Smooth muscle cell (in vitro differentiated cells): ENCODE measurements around the gene ADCY10. TPM values are rescaled to one million over a fixed set of nuclear protein-coding genes. Genes with fewer than 3 reads are reported as not detected.

Source experiments
- DNase-seq: peaks from one replicate; lab custom pipeline; 2025; ENCODE audit not compliant: unreplicated experiment; lab: John Stamatoyannopoulos, UW
- H2AFZ ChIP-seq: fragments of 200-600 bp; sonication (generic); 2 replicates; pipeline ENCODE4 v1.6.0; 2016; ENCODE audit warnings: antibody characterized with exemption, low read depth, mild to moderate bottlenecking
- H3F3A ChIP-seq: fragments of 200-600 bp; sonication (generic); 2 replicates; pipeline ENCODE4 v1.6.0; 2017; ENCODE audit warnings: antibody characterized with exemption, low read depth
- H3K27ac ChIP-seq: fragments of 200-600 bp; sonication (generic); 2 replicates; pipeline ENCODE4 v1.5.1; 2016; ENCODE audit warnings: low read depth, mild to moderate bottlenecking
- H3K27me3 ChIP-seq: fragments of 200-600 bp; sonication (generic); 2 replicates; pipeline ENCODE4 v1.6.1; 2016; ENCODE audit warnings: low read depth, mild to moderate bottlenecking
- H3K36me3 ChIP-seq: fragments of 200-600 bp; sonication (generic); 2 replicates; pipeline ENCODE4 v1.5.1; 2016; ENCODE audit warnings: low read depth
- H3K4me1 ChIP-seq: fragments of 200-600 bp; sonication (generic); 2 replicates; pipeline ENCODE4 v1.5.1; 2016; ENCODE audit warnings: low read depth
- H3K4me2 ChIP-seq: fragments of 200-600 bp; sonication (generic); 2 replicates; pipeline ENCODE4 v1.6.0; 2016; ENCODE audit warnings: mild to moderate bottlenecking
- H3K4me3 ChIP-seq: fragments of 200-600 bp; sonication (generic); 2 replicates; pipeline ENCODE4 v1.5.1; 2016; ENCODE audit warnings: mild to moderate bottlenecking
- H3K79me2 ChIP-seq: fragments of 200-600 bp; sonication (generic); 2 replicates; pipeline ENCODE4 v1.6.0; 2016; ENCODE audit warnings: low read depth, mild to moderate bottlenecking
- H3K9ac ChIP-seq: fragments of 200-600 bp; sonication (generic); 2 replicates; pipeline ENCODE4 v1.6.0; 2016; ENCODE audit warnings: low read depth
- H3K9me3 ChIP-seq: fragments of 200-600 bp; sonication (generic); replicated peaks from 2 replicates; pipeline ENCODE4 v1.5.1; 2016; ENCODE audit warnings: low read depth
- H4K20me1 ChIP-seq: fragments of 200-600 bp; sonication (generic); 2 replicates; pipeline ENCODE4 v1.6.0; 2016; ENCODE audit warnings: low read depth
- CTCF ChIP-seq: fragments of 200-600 bp; sonication (generic); IDR thresholded peaks from 2 replicates; pipeline ENCODE4 v1.5.1; 2017; ENCODE audit warnings: borderline replicate concordance, mild to moderate bottlenecking, antibody characterized with exemption; ENCODE audit not compliant: insufficient read depth, poor library complexity, severe bottlenecking
- WGBS: methylation state at CpG from one replicate; pipeline ENCODE4 v1.1.7; 2016; ENCODE audit warnings: low lambda C conversion rate; 5-methylcytosine and 5-hydroxymethylcytosine counted together
- polyA plus RNA-seq: library from polyadenylated mRNA; unstranded; fragments of >200 nt; fragmentation: Nextera tagmentation; extraction: Ambion mirVana; gene quantifications from 2 replicates; pipeline ENCODE4 v1.2.1, GENCODE V29; 2016
- total RNA-seq: library from RNA; depleted of rRNA; stranded (reverse); fragments of >200 nt; gene quantifications from 2 replicates; pipeline ENCODE4 v1.2.3, GENCODE V29; 2014

The ADCY10 gene
- total and polyA plus RNA-seq, 2 experiments from 2014 or later = not detected

- TF ChIP-seq CTCF = no peak
- H3K36me3 ChIP-seq = peaks cover 5% of the 10 kb centered on the region
- H3K27me3 ChIP-seq = no peaks in the 10 kb centered on the region
- H3K9me3 ChIP-seq = no peaks in the 10 kb centered on the region
- no peak overlapping the region for H3K9ac ChIP-seq
- H3K4me3 ChIP-seq = no peak overlapping the region
- no peak overlapping the region for H3K4me2 ChIP-seq
- H3F3A ChIP-seq = peaks cover 42% of the 10 kb centered on the region
- peaks cover 9% of the 10 kb centered on the region for H4K20me1 ChIP-seq
- no peaks in the 10 kb centered on the region for H3K79me2 ChIP-seq
- 91% methylated on average over 1 of the region's 1 CpG for WGBS
- no peak overlapping the region for H2AFZ ChIP-seq
- DNase-seq = no peak
- H3K4me1 ChIP-seq = peaks cover 18% of the 10 kb centered on the region
- H3K27ac ChIP-seq = no peak overlapping the region
Measured at GRCh38 chr1:167794043-167794442, 119.9 kb downstream of the ADCY10 start.

GRCh38 chr1:167792188-167792565 is 121.8 kb downstream of the ADCY10 start:
- Histone ChIP-seq H3K27me3 (no peaks in the 10 kb centered on the region), H3K9ac (no peak overlapping the region), H2AFZ (no peak overlapping the region), H3K4me3 (no peak overlapping the region), H3K36me3 (peaks cover 17% of the 10 kb centered on the region), H3K79me2 (no peaks in the 10 kb centered on the region), H3K4me2 (no peak overlapping the region), H3K4me1 (peaks cover 18% of the 10 kb centered on the region), H4K20me1 (peaks cover 18% of the 10 kb centered on the region), H3K9me3 (no peaks in the 10 kb centered on the region), H3K27ac (no peak overlapping the region), H3F3A (peaks cover 43% of the 10 kb centered on the region)
- WGBS = 94% methylated on average over 4 of the region's 4 CpGs
- no peak for TF ChIP-seq CTCF
- DNase-seq = no peak

- no peak for TF ChIP-seq CTCF
- DNase-seq = no peak
- no peak overlapping the region for H2AFZ ChIP-seq
- no peaks in the 10 kb centered on the region for H3K27me3 ChIP-seq
- H3K79me2 ChIP-seq = no peaks in the 10 kb centered on the region
- peaks cover 44% of the 10 kb centered on the region for H3F3A ChIP-seq
- no peaks in the 10 kb centered on the region for H3K9me3 ChIP-seq
- no peak overlapping the region for H3K4me3 ChIP-seq
- peaks cover 18% of the 10 kb centered on the region for H3K4me1 ChIP-seq
- peak overlapping the region; percentile 64 for H3K27ac ChIP-seq
- H3K4me2 ChIP-seq = peak overlapping the region; percentile 15
- 74% methylated on average over 5 of the region's 5 CpGs for WGBS
- peaks cover 17% of the 10 kb centered on the region for H3K36me3 ChIP-seq
- H4K20me1 ChIP-seq = peaks cover 21% of the 10 kb centered on the region
- H3K9ac ChIP-seq = no peak overlapping the region
Measured at GRCh38 chr1:167791281-167792187, 122.4 kb downstream of the ADCY10 start.
